Measurements from ENCODE around the gene INAFM1. TPM values are rescaled to one million over a fixed set of nuclear protein-coding genes. Genes with fewer than 3 reads are reported as not detected.
"Not testable (repeated sequence)": the region's sequence is repeated elsewhere in the genome, so short reads cannot be mapped to it uniquely, and the experiment has no call there.

INAFM1 gene
- polyA plus RNA-seq, 1 donor: 6.5 TPM

DNA sequence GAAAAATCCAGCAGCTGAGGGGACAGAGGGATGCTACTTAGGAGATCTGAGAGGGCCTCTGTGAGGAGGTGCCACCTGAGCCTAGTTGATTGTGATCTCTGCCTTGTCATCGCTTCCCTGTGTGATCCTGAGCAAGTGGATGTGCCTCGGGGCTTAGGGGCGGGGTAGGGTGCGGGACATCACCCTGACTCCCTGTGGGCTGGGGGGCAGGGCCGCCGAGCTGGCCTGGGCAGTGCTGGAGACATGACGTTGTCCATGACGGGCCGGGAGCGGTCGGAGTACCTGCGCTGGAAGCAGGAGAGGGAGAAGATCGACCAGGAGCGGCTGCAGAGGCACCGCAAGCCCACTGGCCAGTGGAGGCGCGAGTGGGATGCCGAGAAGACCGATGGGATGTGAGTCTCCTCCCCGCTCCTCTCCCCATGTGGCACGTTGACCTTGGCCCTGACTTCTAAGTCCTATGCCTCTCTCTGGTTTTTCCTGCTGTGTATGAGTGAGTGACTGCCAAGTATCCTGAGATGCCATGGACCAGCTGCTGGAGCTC lies 8.2 kb upstream of the INAFM1 start:
- no peak for DNase-seq

- no peak for DNase-seq
Measured at GRCh38 chr19:47267350-47267759, 7.3 kb upstream of the INAFM1 start.

DNA sequence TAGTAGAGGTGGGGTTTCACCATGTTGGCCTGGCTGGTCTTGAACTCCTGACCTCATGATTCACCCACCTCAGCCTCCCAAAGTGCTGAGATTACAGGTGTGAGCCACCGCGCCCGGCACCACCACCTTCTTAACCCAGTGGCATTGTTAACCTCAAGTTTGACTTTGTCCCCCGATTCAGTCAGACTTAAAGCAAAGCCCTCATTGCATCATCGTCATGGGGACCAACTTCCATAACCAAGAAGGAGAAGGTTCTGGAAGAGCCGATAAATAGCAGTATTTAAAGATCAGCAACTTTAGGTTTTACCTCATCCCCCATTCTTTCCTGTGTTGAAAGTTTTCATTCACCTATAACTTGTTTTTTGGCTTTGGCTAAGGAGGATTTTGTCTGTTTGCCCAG lies 6.7 kb upstream of the INAFM1 start:
- no peak for DNase-seq

DNA sequence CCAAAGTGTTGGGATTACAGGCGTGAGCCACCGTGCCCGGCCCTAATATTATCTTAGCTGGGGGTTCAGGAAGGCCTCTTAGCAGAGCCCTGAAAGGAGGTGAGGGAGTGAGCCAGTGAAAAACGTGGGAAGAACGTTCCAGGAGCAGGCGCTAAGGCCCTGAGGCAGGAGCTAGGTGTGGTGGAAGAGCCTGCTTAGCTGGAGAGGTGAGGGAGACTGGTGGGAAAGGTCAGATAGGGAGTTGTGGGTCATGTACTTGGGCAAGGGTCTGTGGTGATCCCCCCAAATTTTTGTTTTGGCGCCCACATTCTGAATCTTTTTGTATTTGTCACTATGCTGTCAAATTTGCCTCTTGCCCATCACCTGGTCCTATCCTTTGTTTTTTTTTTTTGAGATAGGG lies 5.1 kb upstream of the INAFM1 start:
- DNase-seq: no peak

DNA sequence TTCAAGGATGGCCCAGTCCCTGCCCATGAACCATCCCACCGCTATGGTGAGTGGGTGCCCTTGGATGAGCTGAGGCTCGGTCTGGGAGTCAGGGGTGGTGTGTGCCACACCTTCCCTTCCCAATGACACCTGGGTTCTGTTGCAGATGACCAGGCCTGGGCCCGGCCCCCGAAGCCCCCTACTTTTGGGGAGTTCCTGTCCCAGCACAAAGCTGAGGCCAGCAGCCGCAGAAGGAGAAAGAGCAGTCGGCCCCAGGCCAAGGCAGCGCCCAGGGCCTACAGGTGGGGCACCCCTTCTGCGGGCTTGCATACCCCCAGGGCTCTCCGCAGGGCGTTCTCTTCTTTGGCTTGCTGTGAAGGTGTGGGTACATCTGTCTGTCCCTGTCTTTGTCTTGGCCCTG lies 4.3 kb upstream of the INAFM1 start:
- no peak for DNase-seq

DNA sequence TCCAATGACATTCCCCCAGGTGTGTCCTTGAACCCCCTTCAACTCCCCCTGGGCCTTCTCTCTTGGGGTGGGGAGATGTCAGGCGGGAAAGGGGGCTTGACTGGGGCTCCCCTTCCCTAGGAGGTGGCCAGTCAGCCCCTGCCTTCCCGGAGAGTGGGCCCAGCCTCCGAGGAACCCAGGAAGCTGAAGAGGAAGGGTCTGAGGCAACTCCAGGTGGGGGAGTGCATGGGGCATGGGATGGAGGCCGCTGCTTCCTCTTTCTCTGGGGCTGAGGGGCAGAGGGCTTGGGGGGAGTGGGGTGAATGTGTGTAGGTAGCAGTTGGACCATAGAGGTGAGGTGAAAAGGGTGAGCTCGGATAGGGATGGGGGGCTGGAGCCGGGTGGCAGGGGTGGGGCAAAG lies 2.7 kb upstream of the INAFM1 start:
- no peak for DNase-seq

- no peak for DNase-seq
Measured at GRCh38 chr19:47272448-47273312, 2.0 kb upstream of the INAFM1 start.

- DNase-seq: peak; percentile 88
Measured at GRCh38 chr19:47273313-47274070, 1.2 kb upstream of the INAFM1 start.

- DNase-seq: no peak
Measured at GRCh38 chr19:47274891-47275761, 441 bp downstream of the INAFM1 start.

GRCh38 chr19:47275791-47276461 lies 1.2 kb downstream of the INAFM1 start:
- DNase-seq: no peak

GRCh38 chr19:47276513-47276912 lies 1.8 kb downstream of the INAFM1 start:
- not testable (repeated sequence) for DNase-seq

DNA sequence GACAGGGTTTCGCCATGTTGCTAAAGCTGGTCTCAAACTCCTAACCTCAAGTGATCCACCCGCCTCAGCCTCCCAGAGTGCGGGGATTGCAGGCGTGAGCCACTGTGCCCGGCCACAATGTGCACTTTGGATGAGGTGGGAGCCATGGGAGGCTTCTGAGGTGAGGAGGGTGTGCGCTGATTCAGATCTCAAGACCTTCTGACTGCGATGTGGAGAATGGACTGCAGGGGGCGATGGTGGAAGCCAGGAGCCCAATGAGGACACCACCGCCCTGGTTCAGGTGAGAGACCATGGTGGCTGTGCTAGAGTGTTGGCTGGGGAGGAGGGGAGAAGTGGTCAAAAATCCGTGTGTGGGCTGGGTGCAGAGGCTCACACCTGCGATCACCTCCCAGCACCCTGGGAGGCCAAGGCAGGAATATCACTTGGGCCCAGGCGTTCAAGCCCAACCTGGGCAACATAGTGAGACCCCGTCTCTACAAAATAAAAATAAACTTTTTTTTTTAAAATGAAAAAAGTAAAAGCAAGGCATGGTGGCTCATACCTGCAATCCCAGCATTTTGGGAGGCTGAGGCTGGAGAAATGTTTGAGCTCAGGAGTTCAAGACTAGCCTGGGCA lies 5.6 kb downstream of the INAFM1 start:
- DNase-seq: no peak

GRCh38 chr19:47283405-47284059 lies 8.8 kb downstream of the INAFM1 start:
- DNase-seq: no peak

DNA sequence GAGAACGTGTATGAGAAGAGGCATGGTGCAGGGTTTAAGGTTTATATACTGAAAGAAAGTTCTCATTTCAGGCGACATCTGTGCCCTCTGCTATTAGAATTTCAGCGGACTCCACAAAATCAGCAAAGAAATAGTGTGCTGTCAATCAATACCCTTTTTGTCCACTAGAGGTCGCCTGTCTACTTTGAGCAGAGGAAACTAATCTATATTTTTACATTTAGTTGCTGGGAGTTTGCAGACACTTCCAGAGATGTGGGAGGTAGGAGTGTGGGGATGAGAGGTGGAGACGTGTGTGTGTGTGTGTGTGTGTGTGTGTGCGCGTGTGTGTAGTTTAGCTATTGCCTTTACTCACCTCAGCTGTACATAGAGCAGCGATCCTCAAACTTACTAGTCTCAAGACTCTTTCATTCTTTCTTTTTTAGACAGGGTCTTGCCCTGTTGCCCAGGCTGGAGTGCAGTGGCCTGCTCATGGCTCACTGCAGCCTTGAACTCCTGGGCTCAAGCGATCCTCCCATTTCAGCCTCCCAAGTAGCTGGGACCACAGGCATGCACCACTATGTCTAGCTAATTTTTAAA lies 9.7 kb downstream of the INAFM1 start:
- no peak for DNase-seq

- DNase-seq: peak; percentile 72
Measured at GRCh38 chr19:47296036-47296435, 21.4 kb downstream of the INAFM1 start.

- not testable (repeated sequence) for DNase-seq
Measured at GRCh38 chr19:47300867-47301266, 26.2 kb downstream of the INAFM1 start.

DNA sequence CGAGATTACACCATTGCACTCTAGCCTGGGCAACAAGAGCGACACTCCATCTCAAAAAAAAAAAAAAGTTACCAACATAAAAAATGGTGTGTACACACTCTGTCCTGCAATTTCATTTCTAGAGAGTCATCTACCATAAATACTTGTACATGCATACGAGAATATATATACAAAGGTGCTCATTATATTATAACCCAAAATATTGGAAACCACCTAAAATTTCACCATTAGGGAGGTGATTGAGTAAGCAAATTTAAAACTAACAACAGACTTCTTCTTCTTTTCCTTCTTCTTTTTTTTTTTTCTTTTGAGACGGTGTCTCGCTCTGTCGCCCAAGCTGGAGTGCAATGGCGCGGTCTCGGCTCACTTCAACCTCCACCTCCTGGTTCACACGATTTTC lies 27.6 kb downstream of the INAFM1 start:
- no peak for DNase-seq

DNA sequence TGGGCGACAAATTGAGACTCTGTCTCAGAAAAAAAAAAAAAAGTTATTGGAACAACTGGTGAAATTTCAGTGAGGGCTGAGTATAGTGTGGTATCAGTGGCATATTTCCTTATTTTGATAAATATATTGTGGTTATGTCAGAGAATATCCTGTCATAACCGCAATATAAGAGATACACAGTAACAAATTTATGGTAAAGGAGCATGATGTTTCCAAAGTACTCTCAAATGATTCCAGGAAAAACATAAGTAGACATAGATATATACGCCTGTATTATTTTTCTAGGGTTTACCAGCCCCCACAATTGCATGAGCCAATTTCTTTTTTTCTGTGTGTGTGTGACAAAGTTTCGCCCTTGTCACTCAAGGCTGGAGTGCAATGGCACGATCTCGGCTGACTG lies 29.3 kb downstream of the INAFM1 start:
- DNase-seq: no peak

DNA sequence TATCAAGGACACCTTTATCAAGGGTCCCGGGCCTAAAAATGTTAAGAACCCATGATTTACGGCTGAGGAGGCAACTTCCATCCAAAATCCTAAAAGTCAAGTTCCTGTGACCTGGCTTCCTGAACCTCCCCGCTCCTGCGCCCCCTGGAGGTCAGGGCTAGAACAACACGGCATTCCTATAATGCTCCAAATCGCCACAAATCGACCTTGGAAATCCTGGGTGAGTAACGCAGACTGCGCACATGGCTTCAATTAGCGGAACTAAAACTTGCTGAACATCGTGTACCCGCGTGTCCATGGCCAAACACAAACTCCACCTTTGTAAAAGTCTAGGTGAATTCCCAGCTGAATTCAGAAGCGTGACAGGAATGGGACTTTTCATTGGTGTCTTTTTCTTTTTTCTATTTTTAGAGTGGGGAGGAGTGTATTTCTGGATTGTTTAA lies 30.6 kb downstream of the INAFM1 start:
- DNase-seq: peak; percentile 32

DNA sequence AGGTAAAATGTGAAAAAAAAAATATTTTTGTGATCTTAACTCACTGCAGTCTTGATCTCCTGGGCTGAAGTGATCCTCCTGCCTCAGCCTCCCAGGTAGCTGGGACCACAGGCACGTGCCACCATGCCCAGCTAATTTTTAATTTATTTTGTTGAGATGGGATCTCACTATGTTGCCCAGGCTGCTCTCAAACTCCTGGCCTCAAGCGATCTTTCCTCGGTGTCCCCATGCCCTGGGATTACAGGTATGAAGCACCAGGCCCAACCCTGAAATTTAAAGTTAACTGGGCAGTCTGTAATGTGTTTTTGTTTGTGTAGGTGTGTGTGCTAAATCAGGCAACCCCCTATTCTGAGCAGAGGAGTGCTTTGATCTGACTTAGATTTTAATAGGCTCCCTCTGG lies 31.6 kb downstream of the INAFM1 start:
- no peak for DNase-seq

Measured in left kidney (tissue), 2 donors.